H1 (cell line): Measurements from ENCODE around the gene INCENP. TPM values are rescaled to one million over a fixed set of nuclear protein-coding genes. Genes with fewer than 3 reads are reported as not detected.

Experiments
- CTCF ChIA-PET: fragments of 300-600 bp; sonication (Branson Sonifier 250); formaldehyde crosslinking; loops from one replicate; lab custom pipeline; 2021; ENCODE audit not compliant: partially characterized antibody; lab: Charles Lee
- POLR2A ChIA-PET: fragments of 300-600 bp; sonication (Branson Sonifier 250); formaldehyde crosslinking; loops from one replicate; lab custom pipeline; 2021; ENCODE audit warnings: inconsistent platforms; ENCODE audit not compliant: partially characterized antibody; lab: Charles Lee
- DNase-seq, 2 experiments: peaks; one replicate each; pipeline versions ENCODE4 v3.0.0 to v3.0.0-alpha.2; 2010 to 2022; ENCODE audit warnings: low spot score in 2 of 2, low read depth in 1 of 2, mixed read lengths in 1 of 2
- FAIRE-seq: peaks from 2 replicates; lab custom pipeline; 2011; peaks lifted over from hg19 to GRCh38; lab: Jason Lieb, UNC
- H2AFZ ChIP-seq: 2 replicates; pipeline ENCODE4 v1.8.1; 2012; ENCODE audit warnings: low read length, inconsistent platforms
- H2AK5ac ChIP-seq: 2 replicates; pipeline ENCODE4 v1.6.1; 2013; ENCODE audit warnings: low read depth, low read length
- H2BK120ac ChIP-seq: replicated peaks from 2 replicates; pipeline ENCODE3; 2013; ENCODE audit warnings: low read depth, low read length, inconsistent platforms
- H2BK12ac ChIP-seq: 2 replicates; pipeline ENCODE4 v1.6.1; 2013; ENCODE audit warnings: low read depth, low read length
- H2BK15ac ChIP-seq: 2 replicates; pipeline ENCODE4 v1.6.1; 2013; ENCODE audit warnings: low read length
- H2BK20ac ChIP-seq: 2 replicates; pipeline ENCODE4 v1.6.1; 2013; ENCODE audit warnings: low read length
- H2BK5ac ChIP-seq: 2 replicates; pipeline ENCODE4 v1.6.1; 2013; ENCODE audit warnings: low read depth, low read length
- H3K14ac ChIP-seq: 2 replicates; pipeline ENCODE4 v1.6.1; 2013; ENCODE audit warnings: inconsistent platforms; ENCODE audit not compliant: insufficient read length
- H3K18ac ChIP-seq: 2 replicates; pipeline ENCODE4 v1.6.1; 2013; ENCODE audit warnings: low read length; ENCODE audit errors: extremely low read depth
- H3K23ac ChIP-seq: 2 replicates; pipeline ENCODE4 v1.6.1; 2013; ENCODE audit warnings: inconsistent platforms; ENCODE audit not compliant: insufficient read length
- H3K23me2 ChIP-seq: 2 replicates; pipeline ENCODE4 v1.6.1; 2013; ENCODE audit warnings: low read depth, low read length
- H3K27ac ChIP-seq: 2 replicates; pipeline ENCODE4 v1.6.1; 2011; ENCODE audit warnings: low read depth, low read length, inconsistent platforms
- H3K27me3 ChIP-seq, 4 experiments: replicated peaks in 1 of 4; 1 replicate in 1 of 4; 2 replicates in 3 of 4; pipeline versions ENCODE4 v1.6.1 to v1.8.1; 2011 to 2013; ENCODE audit warnings: low read length in 3 of 4, mild to moderate bottlenecking in 3 of 4, inconsistent platforms in 2 of 4, mixed read lengths in 2 of 4, moderate library complexity in 1 of 4; ENCODE audit not compliant: control insufficient read depth in 3 of 4, insufficient read depth in 3 of 4; ENCODE audit errors: extremely low read depth in 1 of 4
- H3K36me3 ChIP-seq, 4 experiments: 2 replicates each; pipeline versions ENCODE4 v1.6.1 to v1.8.1; 2011 to 2013; ENCODE audit warnings: mild to moderate bottlenecking in 4 of 4, low read length in 3 of 4, moderate library complexity in 2 of 4, control low read depth in 1 of 4, inconsistent platforms in 1 of 4; ENCODE audit not compliant: insufficient read depth in 4 of 4, control insufficient read depth in 2 of 4
- H3K4ac ChIP-seq: replicated peaks from 2 replicates; pipeline ENCODE3; 2013; ENCODE audit warnings: low read length, low read depth, mixed read lengths, inconsistent platforms; ENCODE audit not compliant: insufficient read length
- H3K4me1 ChIP-seq, 4 experiments: replicated peaks in 1 of 4; 1 replicate in 1 of 4; 2 replicates in 3 of 4; pipeline versions ENCODE4 v1.6.1 to v1.8.1; 2011 to 2013; ENCODE audit warnings: low read length in 3 of 4, inconsistent platforms in 2 of 4, mixed read lengths in 1 of 4; ENCODE audit not compliant: insufficient read depth in 4 of 4, control insufficient read depth in 3 of 4
- H3K4me2 ChIP-seq, 2 experiments: 2 replicates each; pipeline versions ENCODE4 v1.6.1 to v1.8.1; 2011 to 2013; ENCODE audit warnings: low read depth in 2 of 2, low read length in 2 of 2, control low read depth in 1 of 2, inconsistent platforms in 1 of 2, mild to moderate bottlenecking in 1 of 2; ENCODE audit not compliant: insufficient read depth in 1 of 2
- H3K4me3 ChIP-seq, 4 experiments: fragments of 200-600, 300-600 bp in 1 of 4; sonication (generic), shearing (Covaris generic), sonication (Bioruptor Twin) in 1 of 4; 2 replicates each; pipeline versions ENCODE4 v1.5.1 to v1.8.1; 2011 to 2016; ENCODE audit warnings: low read length in 4 of 4, low read depth in 3 of 4, control low read depth in 2 of 4, inconsistent platforms in 2 of 4, mild to moderate bottlenecking in 2 of 4, mixed read lengths in 1 of 4, moderate library complexity in 1 of 4; ENCODE audit not compliant: insufficient read depth in 2 of 4; ENCODE audit errors: extremely low read depth in 1 of 4
- H3K56ac ChIP-seq: replicated peaks from 2 replicates; pipeline ENCODE3; 2013; ENCODE audit warnings: low read depth, mild to moderate bottlenecking, mixed read lengths, low read length, inconsistent platforms; ENCODE audit not compliant: insufficient read length
- H3K79me1 ChIP-seq: 2 replicates; pipeline ENCODE4 v1.6.1; 2013; ENCODE audit warnings: low read depth, low read length, control low read depth
- H3K79me2 ChIP-seq, 2 experiments: 2 replicates each; pipeline versions ENCODE4 v1.6.1 to v1.8.1; 2012 to 2013; ENCODE audit warnings: low read length in 2 of 2, mild to moderate bottlenecking in 2 of 2, inconsistent platforms in 1 of 2; ENCODE audit not compliant: insufficient read depth in 2 of 2, control insufficient read depth in 1 of 2
- H3K9ac ChIP-seq, 4 experiments: replicated peaks in 1 of 4; 1 replicate in 1 of 4; 2 replicates in 3 of 4; pipeline versions ENCODE4 v1.6.1 to v1.8.1; 2011 to 2013; ENCODE audit warnings: low read depth in 3 of 4, low read length in 3 of 4, control low read depth in 2 of 4, mild to moderate bottlenecking in 2 of 4, moderate library complexity in 2 of 4, inconsistent platforms in 1 of 4; ENCODE audit errors: extremely low read depth in 1 of 4
- H3K9me3 ChIP-seq, 2 experiments: 2 replicates each; pipeline versions ENCODE4 v1.6.1 to v1.8.1; 2012 to 2013; ENCODE audit warnings: mild to moderate bottlenecking in 2 of 2, moderate library complexity in 2 of 2, control low read depth in 1 of 2, inconsistent platforms in 1 of 2, low read depth in 1 of 2, low read length in 1 of 2, mixed read lengths in 1 of 2; ENCODE audit not compliant: insufficient read depth in 2 of 2
- H4K20me1 ChIP-seq, 2 experiments: replicated peaks in 1 of 2; 2 replicates each; pipeline versions ENCODE3 to v1.8.1; 2011 to 2013; ENCODE audit warnings: inconsistent platforms in 2 of 2, low read length in 2 of 2, mild to moderate bottlenecking in 1 of 2; ENCODE audit not compliant: insufficient read depth in 2 of 2, control insufficient read depth in 1 of 2
- H4K5ac ChIP-seq: 2 replicates; pipeline ENCODE4 v1.6.1; 2013; ENCODE audit warnings: low read length, low read depth, mixed read lengths, inconsistent platforms; ENCODE audit not compliant: insufficient read length
- H4K8ac ChIP-seq: 2 replicates; pipeline ENCODE4 v1.8.0; 2013; ENCODE audit warnings: mild to moderate bottlenecking, moderate library complexity, low read length, inconsistent platforms; ENCODE audit not compliant: insufficient read depth; ENCODE audit errors: extremely low read depth
- H4K91ac ChIP-seq: replicated peaks from 2 replicates; pipeline ENCODE3; 2013; ENCODE audit warnings: low read length, mixed read lengths, inconsistent platforms; ENCODE audit not compliant: insufficient read length
- ATF2 ChIP-seq: IDR thresholded peaks from 2 replicates; pipeline ENCODE4 v1.6.1; 2012; ENCODE audit warnings: low read length, inconsistent platforms
- ATF3 ChIP-seq: IDR thresholded peaks from 2 replicates; pipeline ENCODE4 v1.6.1; 2011; ENCODE audit warnings: low read depth, mild to moderate bottlenecking, low read length; ENCODE audit not compliant: insufficient read depth
- JUND ChIP-seq: IDR thresholded peaks from 2 replicates; pipeline ENCODE4 v1.6.1; 2011; ENCODE audit warnings: mild to moderate bottlenecking, improper control_type of control experiment, low read length
- KDM4A ChIP-seq: IDR thresholded peaks from one replicate; pipeline ENCODE4 v1.7.1; 2012; ENCODE audit warnings: low read depth, mild to moderate bottlenecking, moderate library complexity, low read length, inconsistent platforms; ENCODE audit not compliant: severe bottlenecking
- SP2 ChIP-seq: IDR thresholded peaks from 2 replicates; pipeline ENCODE4 v1.6.1; 2012; ENCODE audit warnings: mild to moderate bottlenecking, low read length, inconsistent platforms
- WGBS, 2 experiments: shearing (Covaris generic) in 1 of 2; methylation state at CpG; one replicate each; pipeline versions ENCODE4 v1.1.6 to v1.1.7; 2013 to 2015; ENCODE audit warnings: low lambda C conversion rate in 2 of 2, mixed read lengths in 2 of 2, inconsistent platforms in 1 of 2, low coverage in 1 of 2, missing lambda C conversion rate in 1 of 2; ENCODE audit not compliant: insufficient replicate concordance in 2 of 2, insufficient coverage in 1 of 2, insufficient read length in 1 of 2; ENCODE audit errors: extremely low coverage in 1 of 2, missing lambda C conversion rate in 1 of 2; 5-methylcytosine and 5-hydroxymethylcytosine counted together
- polyA plus RNA-seq, 7 experiments: library from polyadenylated mRNA; depleted of rRNA in 3 of 7; stranded (reverse) in 5 of 7; unstranded in 2 of 7; fragments of >200 nt in 5 of 7; fragments of 200-250 nt in 2 of 7; gene quantifications; 1 replicate in 5 of 7; 2 replicates in 1 of 7; 4 replicates in 1 of 7; pipeline versions ENCODE4 v1.2.1 to v1.2.3, GENCODE V29; 2011 to 2013; ENCODE audit warnings: missing spikeins in 2 of 7, mixed read lengths in 2 of 7
- total RNA-seq: library from RNA; stranded (reverse); fragmentation: NEBNext Ultra II Directional; extraction: Animal tissue kit (Norgen Biotek cat#: 25700); gene quantifications from 2 replicates; pipeline ENCODE4 v1.2.1, GENCODE V29; 2021

The INCENP gene
- total and polyA plus RNA-seq, 2 of the 8 experiments (the other 6 are each of a cell fraction or from before 2014, with no cell fraction given) = 25.4 to 132 TPM

GRCh38 chr11:62137881-62138629 is 14.2 kb downstream of the INCENP start:
- DNase-seq (no peak), FAIRE-seq (no peak)
- Histone ChIP-seq H2BK15ac (no peak overlapping the region), H3K4me2 (no peak overlapping the region), H3K27me3 (no peaks in the 10 kb centered on the region), H3K23me2 (no peaks in the 10 kb centered on the region), H3K27ac (no peak overlapping the region; the same call in 1 of the 2 replicates), H3K9me3 (no peaks in the 10 kb centered on the region), H4K20me1 (peaks cover 11 to 14% of the 10 kb centered on the region in 2 experiments), H2BK20ac (no peak overlapping the region), H3K36me3 (peaks cover 23 to 51% (median 43%) of the 10 kb centered on the region in 4 experiments), H3K14ac (no peak overlapping the region), H4K91ac (no peak overlapping the region), H2AFZ (no peak overlapping the region), H3K9ac (no peak overlapping the region), H3K56ac (peak overlapping the region; percentile 25), H3K4me1 (no peaks in the 10 kb centered on the region)
- 89% methylated on average over 11 of the region's 14 CpGs; no CpG with 5 or more reads in 1 of the 2 experiments for WGBS, 2 experiments
- TF ChIP-seq SP2 (no peak), ATF2 (no peak), KDM4A (no peak), ATF3 (no peak), JUND (no peak)
- TF ChIP-seq, all 59 proteins: peak for 0
- Histone ChIP-seq H3K79me2 (peaks cover 6 to 37% of the 10 kb centered on the region in 2 experiments; a peak in 3 of 4 replicates), H3K4ac (no peak overlapping the region), H3K18ac (no peak overlapping the region), H4K5ac (no peak overlapping the region), H2BK120ac (no peak overlapping the region), H3K23ac (no peak overlapping the region), H3K4me3 (no peak overlapping the region), H2BK5ac (no peak overlapping the region), H2BK12ac (no peak overlapping the region), H2AK5ac (no peak overlapping the region), H3K79me1 (peaks cover 5% of the 10 kb centered on the region; the same call in 1 of the 2 replicates), H4K8ac (no peak overlapping the region)
- CTCF ChIA-PET = interaction anchor here (1.0 to 1.1 kb wide), 2 partner anchors 13 to 21 kb away, joined by 3 to 4 read pairs; no protein-coding TSS in a partner anchor
- POLR2A ChIA-PET = interaction anchor here (0.6 kb wide), 1 partner anchor 11 kb away, joined by 3 read pairs; no protein-coding TSS in a partner anchor
